Stimulated activated CD4-positive, alpha-beta T cell treated with anti-CD3 and anti-CD28 coated beads, TNF-alpha, amount 100 ng/mL, for 1 hour (primary cell): ENCODE measurements around the gene MRPL44.
"Not testable (repeated sequence)": the region's sequence is repeated elsewhere in the genome, so short reads cannot be mapped to it uniquely, and the experiment has no call there.

Source experiments
- DNase-seq, 3 donors: peaks; one replicate each; pipeline ENCODE4 v3.0.0-alpha.2; 2020; ENCODE audit warnings: low read depth in 3 of 3, low spot score in 1 of 3

MRPL44 gene

DNA sequence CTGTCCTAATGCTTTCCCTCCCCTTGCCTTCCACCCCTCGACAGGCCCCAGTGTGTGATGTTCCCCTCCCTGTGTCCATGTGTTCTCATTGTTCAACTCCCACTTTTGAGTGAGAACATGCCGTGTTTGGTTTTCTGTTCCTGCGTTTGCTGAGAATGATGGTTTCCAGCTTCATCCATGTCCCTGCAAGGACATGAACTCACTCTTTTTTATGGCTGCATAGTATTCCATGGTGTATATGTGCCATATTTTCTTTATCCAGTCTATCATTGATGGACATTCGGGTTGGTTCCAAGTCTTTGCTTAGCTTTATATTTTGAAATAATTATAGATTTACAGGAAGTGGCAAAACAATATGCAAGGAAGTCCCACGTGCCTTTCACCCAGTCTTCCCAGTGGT is 43.4 kb downstream of the MRPL44 start:
- not testable (repeated sequence) for DNase-seq

DNA sequence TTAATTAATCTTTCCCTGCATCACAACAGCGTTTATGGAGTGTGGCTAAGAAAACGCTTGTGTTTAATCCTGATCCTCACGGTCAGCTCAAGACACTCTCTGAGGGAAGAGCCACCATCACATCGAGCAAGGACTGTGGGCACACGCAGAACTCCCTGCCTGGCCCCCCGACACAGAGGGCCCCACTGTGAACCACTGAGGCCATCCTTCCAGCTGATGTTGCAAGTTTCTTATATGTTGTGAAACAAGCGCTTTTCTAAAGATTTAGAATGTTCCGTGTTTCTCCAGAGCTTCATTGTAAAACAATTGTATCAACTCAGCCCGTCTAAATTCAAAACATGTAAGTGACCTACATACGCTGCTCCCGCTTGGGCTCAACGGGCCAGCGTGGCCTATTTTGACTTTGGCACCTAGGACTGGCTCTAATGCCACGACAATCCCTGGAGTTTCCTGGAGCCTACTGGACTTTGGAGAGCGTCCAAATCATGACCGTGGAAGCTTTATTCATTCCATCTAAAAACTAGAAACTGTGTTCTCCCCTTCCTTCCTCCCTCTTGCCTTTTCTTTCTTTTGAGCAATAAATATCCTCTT is 46.9 kb downstream of the MRPL44 start:
- no peak for DNase-seq

DNA sequence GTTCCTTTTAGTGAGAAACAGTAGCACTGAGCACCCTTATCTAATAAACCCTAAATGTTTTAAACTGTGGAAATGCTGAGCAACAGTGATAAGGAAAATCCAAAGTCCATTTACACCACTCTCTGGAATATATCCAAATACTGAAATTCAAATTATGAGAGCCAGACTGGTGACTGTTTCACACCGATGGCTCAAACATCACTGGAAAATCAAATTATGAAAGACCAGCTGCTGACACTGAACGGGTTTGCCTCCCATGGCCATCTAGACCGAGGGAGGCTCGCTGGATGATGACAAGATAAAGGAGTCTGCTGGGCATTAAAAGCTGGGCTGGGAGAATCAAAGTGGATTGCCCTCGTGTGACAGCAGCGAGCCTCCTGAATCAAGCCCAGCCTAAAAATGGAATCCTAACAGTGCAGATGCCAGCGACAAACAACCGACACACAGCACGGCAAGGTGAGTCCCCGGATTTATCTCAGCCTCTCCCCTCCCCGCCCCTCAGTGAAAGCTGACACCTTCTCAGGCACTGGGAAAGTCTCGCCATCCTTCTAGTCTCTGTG is 51.5 kb downstream of the MRPL44 start:
- DNase-seq = no peak

GRCh38 chr2:224009605-224010315 is 52.5 kb downstream of the MRPL44 start:
- no peak for DNase-seq

DNA sequence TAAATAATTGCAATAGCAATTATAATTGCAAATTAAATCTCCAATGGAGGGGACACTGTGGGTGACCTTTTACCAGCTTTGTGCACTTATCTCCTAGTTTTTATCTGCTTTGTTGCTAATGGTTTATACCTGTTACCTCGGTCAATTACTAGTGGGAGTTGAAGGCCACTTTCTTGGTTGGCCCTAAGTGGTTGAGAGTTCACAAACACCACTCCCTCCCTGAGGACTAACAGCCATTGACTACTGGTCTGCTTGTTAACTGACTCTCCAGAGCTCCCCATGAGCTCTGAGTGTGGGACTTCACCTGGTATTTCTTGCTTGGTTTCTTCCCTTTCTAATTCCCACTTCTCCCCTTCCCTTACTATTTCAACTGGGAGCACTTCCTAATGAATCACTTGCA is 54.6 kb downstream of the MRPL44 start:
- no peak for DNase-seq

- no peak for DNase-seq
Observed at GRCh38 chr2:224014336-224014735, 57.1 kb downstream of the MRPL44 start.

DNA sequence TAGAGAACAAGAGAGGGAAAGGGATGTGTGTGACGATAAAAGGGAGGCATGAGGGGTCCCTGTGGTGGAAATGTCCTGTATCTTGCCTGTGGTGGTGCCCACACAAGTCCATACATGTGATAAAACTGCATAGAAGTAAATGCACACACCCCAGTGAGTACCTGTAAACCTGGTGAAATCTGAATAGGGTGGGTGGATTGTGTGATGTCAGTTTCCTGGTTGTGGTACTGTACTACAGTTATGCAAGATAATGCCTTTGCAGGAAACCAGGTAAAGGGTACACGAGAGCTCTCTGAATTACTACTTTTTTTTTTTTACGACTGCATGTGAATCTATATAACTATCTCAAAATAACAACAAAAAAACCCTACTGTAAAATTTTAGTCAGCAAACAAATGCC is 59.7 kb downstream of the MRPL44 start:
- no peak for DNase-seq
